H1 (cell line): ENCODE data around the gene PTBP1. TPM values are rescaled to one million over a fixed set of nuclear protein-coding genes. Genes with fewer than 3 reads are reported as not detected.

Source experiments
- CTBP2 ChIP-seq: IDR thresholded peaks from 2 replicates; pipeline ENCODE4 v1.7.0; 2011; ENCODE audit warnings: borderline replicate concordance, mild to moderate bottlenecking, moderate library complexity, mixed read lengths, low read length; ENCODE audit not compliant: insufficient read depth, insufficient read length
- MAFK ChIP-seq: IDR thresholded peaks from 2 replicates; pipeline ENCODE4 v1.6.1; 2012; ENCODE audit warnings: low read depth, mild to moderate bottlenecking, improper control_type of control experiment, low read length
- SIRT6 ChIP-seq: IDR thresholded peaks from one replicate; pipeline ENCODE4 v1.7.1; 2012; ENCODE audit warnings: low read length, inconsistent platforms
- USF2 ChIP-seq: IDR thresholded peaks from 2 replicates; pipeline ENCODE4 v1.6.1; 2011; ENCODE audit warnings: low read length, improper control_type of control experiment
- polyA plus RNA-seq, 7 experiments: library from polyadenylated mRNA; depleted of rRNA in 3 of 7; stranded (reverse) in 5 of 7; unstranded in 2 of 7; fragments of >200 nt in 5 of 7; fragments of 200-250 nt in 2 of 7; gene quantifications; 1 replicate in 5 of 7; 2 replicates in 1 of 7; 4 replicates in 1 of 7; pipeline versions ENCODE4 v1.2.1 to v1.2.3, GENCODE V29; 2011 to 2013; ENCODE audit warnings: missing spikeins in 2 of 7, mixed read lengths in 2 of 7
- total RNA-seq: library from RNA; stranded (reverse); fragmentation: NEBNext Ultra II Directional; extraction: Animal tissue kit (Norgen Biotek cat#: 25700); gene quantifications from 2 replicates; pipeline ENCODE4 v1.2.1, GENCODE V29; 2021

Gene PTBP1
- total and polyA plus RNA-seq, 2 of the 8 experiments (the other 6 are each of a cell fraction or from before 2014, with no cell fraction given) = 528 to 888 TPM

GRCh38 chr19:807627-808422 is 10.6 kb downstream of the PTBP1 start (continued):
- no peak for TF ChIP-seq USF2
- no peak for TF ChIP-seq MAFK
- no peak for TF ChIP-seq CTBP2
- TF ChIP-seq SIRT6 = no peak
